ENCODE results near the gene PANK4. TPM values are rescaled to one million over a fixed set of nuclear protein-coding genes. Genes with fewer than 3 reads are reported as not detected.

Gene PANK4
- total RNA-seq, 2 experiments from 2014 or later: 39.1 to 41.3 TPM

GRCh38 chr1:2523891-2524609, 2.3 kb downstream of the PANK4 start:
- ChIA-PET POLR2A (interaction anchor here (1.0 to 3.6 kb wide), 5 partner anchors 10 to 61 kb away, joined by 3 to 26 read pairs (median 11); partner anchors contain the start of genes PRXL2B and TNFRSF14), CTCF (interaction anchor here (0.8 to 4.3 kb wide), 9 partner anchors 19 to 384 kb away, joined by 3 to 42 read pairs (median 3); no protein-coding TSS in a partner anchor)

- POLR2A ChIA-PET: interaction anchor here (1.0 to 1.5 kb wide), 3 partner anchors 11 to 35 kb away, joined by 3 to 11 read pairs (median 3); no protein-coding TSS in a partner anchor
- CTCF ChIA-PET: interaction anchor here (0.8 to 4.3 kb wide), 7 partner anchors 20 to 143 kb away, joined by 3 to 42 read pairs (median 4); no protein-coding TSS in a partner anchor
Observed at GRCh38 chr1:2523191-2523890, 3.1 kb downstream of the PANK4 start.

- CTCF ChIA-PET: no interaction called here
- POLR2A ChIA-PET: no interaction called here
Observed at GRCh38 chr1:2522230-2522629, 4.2 kb downstream of the PANK4 start.

GRCh38 chr1:2520806-2521205, 5.6 kb downstream of the PANK4 start:
- CTCF ChIA-PET: no interaction called here
- POLR2A ChIA-PET: interaction anchor here (0.6 kb wide), 1 partner anchor 59 kb away, joined by 8 read pairs; no protein-coding TSS in a partner anchor

- ChIA-PET CTCF (interaction anchor here (2.0 kb wide), 1 partner anchor 28 kb away, joined by 6 read pairs; no protein-coding TSS in a partner anchor), POLR2A (interaction anchor here (0.6 kb wide), 1 partner anchor 59 kb away, joined by 8 read pairs; no protein-coding TSS in a partner anchor)
Observed at GRCh38 chr1:2520206-2520605, 6.2 kb downstream of the PANK4 start.

GRCh38 chr1:2519729-2520128, 6.7 kb downstream of the PANK4 start:
- POLR2A ChIA-PET: no interaction called here
- CTCF ChIA-PET: interaction anchor here (2.0 kb wide), 1 partner anchor 28 kb away, joined by 6 read pairs; no protein-coding TSS in a partner anchor

DNA sequence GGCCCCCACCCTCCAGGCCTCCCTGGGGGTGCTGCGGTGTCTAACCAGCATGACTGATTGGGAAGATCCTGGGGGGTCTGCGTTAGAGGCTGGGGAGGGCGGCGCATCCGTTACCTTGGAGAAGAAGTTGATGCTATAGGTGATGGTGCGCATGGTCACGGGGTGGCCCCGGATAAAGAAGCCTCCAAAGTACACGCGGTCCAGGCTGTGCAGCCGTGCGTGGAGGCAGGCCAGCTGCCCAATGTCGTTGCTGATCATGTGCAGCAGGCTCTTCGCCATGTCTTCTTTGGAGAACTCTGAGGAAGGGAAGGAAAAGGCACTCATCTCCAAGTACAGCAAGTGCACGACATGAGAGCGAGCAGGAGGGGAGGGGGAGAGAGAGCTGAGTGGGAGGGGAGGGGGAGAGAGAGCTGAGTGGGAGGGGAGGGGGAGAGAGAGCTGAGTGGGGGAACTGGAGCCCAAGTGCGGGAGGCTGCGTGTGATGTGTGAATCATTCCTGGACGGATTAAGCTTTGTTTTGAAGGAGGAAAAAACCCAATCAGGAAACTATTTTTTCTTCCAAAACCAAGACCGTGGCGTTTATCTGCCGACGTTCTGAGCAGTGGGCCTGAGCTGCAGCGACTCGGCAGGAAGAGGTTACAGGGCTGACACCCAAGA, 7.2 kb downstream of the PANK4 start:
- CTCF ChIA-PET: interaction anchor here (2.0 kb wide), 1 partner anchor 29 kb away, joined by 6 read pairs; no protein-coding TSS in a partner anchor
- POLR2A ChIA-PET: no interaction called here

DNA sequence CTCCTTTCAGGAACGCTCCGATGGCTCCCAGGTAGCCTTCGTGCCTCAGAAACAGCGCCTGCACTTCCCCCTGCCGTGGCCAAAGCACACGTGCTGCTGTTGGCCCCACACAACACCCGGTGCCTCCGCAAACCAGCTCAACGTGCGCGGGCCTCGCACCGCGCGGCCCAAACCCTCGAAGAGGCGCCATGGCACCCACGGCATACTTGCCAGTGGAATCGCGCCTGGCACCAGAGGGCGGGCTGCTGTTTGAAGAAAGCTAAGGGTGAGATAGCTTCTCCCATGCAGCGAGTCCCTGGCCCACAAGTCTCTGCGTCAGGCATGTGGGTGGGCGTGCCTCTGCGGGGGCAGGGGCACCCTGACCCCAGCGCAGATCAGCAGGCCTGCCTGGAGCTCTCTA, 7.9 kb downstream of the PANK4 start:
- ChIA-PET POLR2A (no interaction called here), CTCF (interaction anchor here (2.0 kb wide), 1 partner anchor 29 kb away, joined by 6 read pairs; no protein-coding TSS in a partner anchor)

GRCh38 chr1:2517966-2518365, 8.4 kb downstream of the PANK4 start:
- CTCF ChIA-PET: interaction anchor here (2.0 kb wide), 1 partner anchor 30 kb away, joined by 6 read pairs; no protein-coding TSS in a partner anchor
- POLR2A ChIA-PET: no interaction called here

DNA sequence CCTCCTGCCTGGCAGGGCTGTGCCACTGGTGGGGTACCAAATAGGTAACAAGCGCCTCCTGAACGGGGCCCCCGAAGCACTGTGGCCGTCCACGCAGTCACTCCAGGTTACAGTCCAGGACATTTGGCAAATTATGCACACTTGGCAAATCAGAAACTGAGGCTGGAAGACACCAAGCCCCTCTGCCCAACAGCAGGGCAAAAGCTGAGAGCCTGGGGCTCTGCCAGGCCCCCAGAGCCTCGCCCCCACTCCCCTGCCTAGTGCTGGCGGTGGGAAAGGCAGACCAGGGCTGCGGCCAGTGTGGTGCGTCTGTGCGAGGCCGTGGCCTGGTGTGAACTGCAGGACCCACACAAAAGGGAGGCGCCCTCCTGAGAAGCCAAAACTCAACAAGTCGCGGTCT, 9.4 kb downstream of the PANK4 start:
- CTCF ChIA-PET: no interaction called here
- POLR2A ChIA-PET: no interaction called here

GRCh38 chr1:2516124-2516523, 10.3 kb downstream of the PANK4 start:
- ChIA-PET POLR2A (no interaction called here), CTCF (no interaction called here)

- ChIA-PET CTCF (no interaction called here), POLR2A (no interaction called here)
Observed at GRCh38 chr1:2515763-2516080, 10.7 kb downstream of the PANK4 start.

GRCh38 chr1:2514863-2515762, 11.3 kb downstream of the PANK4 start:
- ChIA-PET CTCF (interaction anchor here (0.6 kb wide), 1 partner anchor 295 kb away, joined by 3 read pairs; no protein-coding TSS in a partner anchor), POLR2A (interaction anchor here (0.5 kb wide), 1 partner anchor 355 kb away, joined by 3 read pairs; no protein-coding TSS in a partner anchor)

DNA sequence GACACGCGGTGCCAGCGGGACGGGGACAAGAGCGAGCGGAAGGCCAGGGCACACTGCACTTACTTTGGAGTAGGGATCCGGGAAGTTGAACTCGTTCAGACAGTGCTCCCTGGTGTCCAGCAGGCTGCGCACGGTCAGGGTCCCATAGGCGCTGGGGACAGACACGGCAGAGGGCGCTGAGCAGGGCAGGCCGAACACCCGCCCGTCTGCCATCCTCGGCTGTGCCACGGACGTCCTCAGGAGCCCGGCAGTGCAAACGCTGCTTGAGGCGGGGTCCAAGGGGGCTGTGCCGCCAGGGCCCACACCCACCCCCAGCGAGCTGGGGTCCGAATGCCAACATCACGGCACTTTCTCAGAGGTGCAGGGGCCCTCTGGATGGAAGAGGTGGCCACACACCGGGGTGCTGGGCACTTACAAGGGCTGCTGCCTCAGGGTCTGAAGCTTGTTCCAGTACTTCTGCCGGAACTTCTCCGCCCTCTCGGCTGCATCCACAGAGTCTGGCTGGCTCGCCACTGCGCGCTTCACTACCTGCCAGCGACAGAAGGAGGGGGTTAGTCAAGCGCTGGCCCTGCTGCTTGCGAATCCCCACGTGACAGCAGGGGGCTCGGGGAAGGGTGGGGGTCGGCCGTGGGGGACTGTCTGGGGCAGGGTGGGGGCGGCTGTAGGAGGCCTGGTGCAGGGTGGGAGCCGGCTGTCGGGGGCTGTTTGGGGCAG, 12.3 kb downstream of the PANK4 start:
- POLR2A ChIA-PET: interaction anchor here (0.7 kb wide), 1 partner anchor 156 kb away, joined by 4 read pairs; no protein-coding TSS in a partner anchor
- CTCF ChIA-PET: interaction anchor here (0.6 kb wide), 1 partner anchor 294 kb away, joined by 3 read pairs; no protein-coding TSS in a partner anchor

DNA sequence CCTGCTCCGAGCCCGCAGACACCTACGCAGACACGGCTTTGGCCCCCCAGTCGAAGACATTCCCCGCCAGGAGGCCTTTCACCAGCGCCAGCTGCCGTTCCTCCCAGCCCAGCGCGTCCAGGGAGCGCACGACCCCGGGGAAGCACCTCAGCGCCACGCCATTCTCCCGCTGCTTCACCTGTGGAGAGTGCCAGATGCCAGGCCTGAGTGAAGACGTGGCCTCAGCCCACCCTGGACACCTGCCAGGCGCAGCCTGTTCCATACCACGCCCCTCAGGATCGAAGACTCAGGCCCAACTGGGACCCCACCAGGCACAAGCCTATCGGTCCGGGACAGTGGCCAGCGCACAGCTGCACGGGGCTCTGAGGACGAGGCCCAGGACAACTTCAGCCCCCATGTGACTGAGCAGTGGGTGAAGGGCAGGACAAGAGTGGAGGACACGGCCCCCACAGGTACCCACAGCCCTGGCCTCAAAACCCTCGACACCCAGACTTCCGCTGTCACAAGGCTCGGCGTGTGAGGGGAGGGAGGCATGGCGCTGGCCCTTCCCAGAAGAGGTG, 13.5 kb downstream of the PANK4 start:
- CTCF ChIA-PET: no interaction called here
- POLR2A ChIA-PET: no interaction called here

- ChIA-PET CTCF (no interaction called here), POLR2A (no interaction called here)
Observed at GRCh38 chr1:2510366-2511155, 15.8 kb downstream of the PANK4 start.

DNA sequence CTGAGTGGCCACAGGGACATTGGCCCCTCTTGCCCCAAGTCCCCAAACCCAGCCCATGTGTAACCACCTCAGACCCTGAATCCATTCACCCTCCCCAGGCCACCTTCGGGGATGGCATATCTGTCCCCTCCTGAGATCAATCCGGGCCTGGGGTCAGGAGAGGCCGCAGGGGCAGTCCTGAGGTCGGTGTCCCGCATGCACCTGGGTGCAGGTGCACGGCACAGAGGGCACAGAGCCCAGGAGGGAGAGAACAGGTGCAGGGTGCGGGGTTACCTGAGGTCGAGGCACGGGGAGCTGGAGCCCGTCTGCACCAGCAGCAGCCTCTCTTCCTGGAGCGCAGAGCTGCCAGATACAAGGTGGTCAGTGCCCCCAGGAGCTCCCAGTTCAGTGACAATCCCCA, 16.8 kb downstream of the PANK4 start:
- POLR2A ChIA-PET: no interaction called here

More for the DNA sequence above, 16.8 kb downstream of the PANK4 start:
- CTCF ChIA-PET: no interaction called here

Data from activated CD8-positive, alpha-beta memory T cell treated with anti-CD3 and anti-CD28 coated beads for 36 hours (primary cell).